Heart left ventricle (tissue), 16 donors: ENCODE results near the gene FEM1C. TPM values are rescaled to one million over a fixed set of nuclear protein-coding genes. Genes with fewer than 3 reads are reported as not detected.

Experiments
- ATAC-seq, 4 donors: fragments of 200-7000 bp; cut with Tn5 transposase; one replicate each; pipeline ENCODE4 v1.9.1; 2020 to 2022; ENCODE audit warnings: moderate library complexity in 4 of 4, mild to moderate bottlenecking in 3 of 4, moderate number of reproducible peaks in 1 of 4
- DNase-seq, 5 donors: peaks; one replicate each; pipeline ENCODE4 v3.0.0-alpha.2; 2020
- H3K27ac ChIP-seq, 12 donors: fragments of 200-600 bp; sonication (generic) in 4 of 12; one replicate each; pipeline versions ENCODE4 v1.5.0 to v1.8.0; 2016 to 2022; ENCODE audit warnings: mild to moderate bottlenecking in 2 of 12
- H3K27me3 ChIP-seq, 9 donors: fragments of 200-600 bp; sonication (generic) in 2 of 9; one replicate each; pipeline versions ENCODE4 v1.5.1 to v1.8.0; 2016 to 2022; ENCODE audit warnings: mild to moderate bottlenecking in 3 of 9
- H3K36me3 ChIP-seq, 9 donors: fragments of 200-600 bp; sonication (generic) in 2 of 9; one replicate each; pipeline versions ENCODE4 v1.5.0 to v1.8.0; 2018 to 2022; ENCODE audit warnings: mild to moderate bottlenecking in 2 of 9
- H3K4me1 ChIP-seq, 12 donors: fragments of 200-600 bp; sonication (generic) in 4 of 12; one replicate each; pipeline versions ENCODE4 v1.5.0 to v1.8.0; 2016 to 2022; ENCODE audit warnings: mild to moderate bottlenecking in 3 of 12
- H3K4me3 ChIP-seq, 12 donors: fragments of 200-600 bp; sonication (generic) in 4 of 12; one replicate each; pipeline versions ENCODE4 v1.5.0 to v1.8.0; 2017 to 2022; ENCODE audit warnings: mild to moderate bottlenecking in 9 of 12, moderate library complexity in 4 of 12
- H3K9me3 ChIP-seq, 12 donors: fragments of 200-600 bp; sonication (generic) in 4 of 12; one replicate each; pipeline versions ENCODE4 v1.5.0 to v1.8.0; 2016 to 2022; ENCODE audit warnings: mild to moderate bottlenecking in 1 of 12
- POLR2A ChIP-seq, 2 donors: fragments of 450-650 bp; IDR thresholded peaks; one replicate each; pipeline ENCODE4 v1.6.1; 2017; ENCODE audit warnings: antibody characterized with exemption in 2 of 2, mild to moderate bottlenecking in 2 of 2, moderate library complexity in 2 of 2
- WGBS, 4 donors: extraction: QIAGEN DNeasy Blood & Tissue Kit in 2 of 4; methylation state at CpG; one replicate each; pipeline versions ENCODE4 v1.1.5 to v1.1.7; 2013 to 2018; 5-methylcytosine and 5-hydroxymethylcytosine counted together
- intact Hi-C, 10 donors: fragments of 100-400 bp; cut with DNase I; formaldehyde crosslinking; loops; one replicate each; pipeline versions ENCODE4 v1.11.1 to v1.14.2; 2022
- polyA plus RNA-seq, 2 donors: library from polyadenylated mRNA; stranded (reverse); fragments of 200-250 nt; gene quantifications; one replicate each; pipeline ENCODE4 v1.2.3, GENCODE V29; 2013
- total RNA-seq, 9 donors: library from RNA; depleted of rRNA in 2 of 9; stranded (reverse); fragments of >200 nt in 2 of 9; fragmentation: NEBNext Ultra II Directional in 3 of 9; extraction: Animal tissue kit (Norgen Biotek cat#: 25700) in 3 of 9; gene quantifications; one replicate each; pipeline versions ENCODE4 v1.1.0 to v1.2.4, GENCODE V29; 2016 to 2023
- TF ChIP-seq, protein P1 (sequence below), 12 donors: fragments of 200-600 bp; sonication (generic) in 4 of 12; IDR thresholded peaks; one replicate each; pipeline versions ENCODE4 v1.5.0 to v1.8.0; 2018 to 2022; ENCODE audit warnings: antibody characterized with exemption in 12 of 12, mild to moderate bottlenecking in 5 of 12
- donor health status: ischemic (EF 13 %, LVEDD 7.1; RV severe dilation, severe dysfunction).
- donor health status: healthy with polysubstance abuse.
- donor health status: DM: no; HTN: yes; CAD: no.
- donor health status: DM: no; HTN: no; CAD: no.
- donor health status: ischemic (EF 25% LVEDD 6.9; RV normal size, moderate dysfunction).
- donor health status: ischemic (EF 25% LVEDD 5.7; RV mildly dilated, moderate dysfunction).
- donor health status: healthy.
- donor health status: DM: yes; HTN: yes; CAD: no.
- donor health status: ischemic (EF 35%, LVEDD 5.7; RV mildly dilated, moderate dysfunction).
- donor health status: nonischemic (EF 11% LVEDD 7.7; RV severe dilation, severe dysfunction).
- donor health status: DM: yes; HTN: yes; CAD: no.
- donor health status: PGD.
- donor health status: ischemic (EF 29% LVEDD 5.4; RV normal size, mild dysfunction).
- donor health status: nonischemic (EF 23%, LVEDD 6.1; RV moderate dilation, normal function).

Gene FEM1C
- total and polyA plus RNA-seq, 11 donors: 14.9 to 92.7 (median 43.4) TPM

DNA sequence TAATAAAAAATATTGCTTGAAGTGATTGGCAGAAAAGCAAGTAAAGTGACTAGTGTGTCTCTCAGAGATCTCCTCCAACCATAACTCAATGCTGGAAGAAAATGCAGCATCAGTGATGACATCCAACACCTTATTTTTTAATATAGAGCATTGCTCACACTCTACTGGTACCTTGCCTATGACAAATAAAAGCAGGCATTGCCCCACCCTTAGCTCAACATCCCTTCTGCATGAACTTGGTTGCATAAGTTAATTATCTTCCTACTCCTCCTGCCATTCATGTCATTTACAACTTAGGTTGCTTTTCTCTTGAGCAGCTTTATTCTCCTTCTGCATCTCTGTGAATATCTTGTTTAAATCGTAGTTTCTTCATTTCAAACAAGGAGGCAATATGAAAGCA, 41.2 kb downstream of the FEM1C start:
- H3K9me3 ChIP-seq: no peaks in the 10 kb centered on the region
- no peak for TF ChIP-seq POLR2A (IDR thresholded peaks at IDR 0.05)
- TF ChIP-seq, protein P1, sequence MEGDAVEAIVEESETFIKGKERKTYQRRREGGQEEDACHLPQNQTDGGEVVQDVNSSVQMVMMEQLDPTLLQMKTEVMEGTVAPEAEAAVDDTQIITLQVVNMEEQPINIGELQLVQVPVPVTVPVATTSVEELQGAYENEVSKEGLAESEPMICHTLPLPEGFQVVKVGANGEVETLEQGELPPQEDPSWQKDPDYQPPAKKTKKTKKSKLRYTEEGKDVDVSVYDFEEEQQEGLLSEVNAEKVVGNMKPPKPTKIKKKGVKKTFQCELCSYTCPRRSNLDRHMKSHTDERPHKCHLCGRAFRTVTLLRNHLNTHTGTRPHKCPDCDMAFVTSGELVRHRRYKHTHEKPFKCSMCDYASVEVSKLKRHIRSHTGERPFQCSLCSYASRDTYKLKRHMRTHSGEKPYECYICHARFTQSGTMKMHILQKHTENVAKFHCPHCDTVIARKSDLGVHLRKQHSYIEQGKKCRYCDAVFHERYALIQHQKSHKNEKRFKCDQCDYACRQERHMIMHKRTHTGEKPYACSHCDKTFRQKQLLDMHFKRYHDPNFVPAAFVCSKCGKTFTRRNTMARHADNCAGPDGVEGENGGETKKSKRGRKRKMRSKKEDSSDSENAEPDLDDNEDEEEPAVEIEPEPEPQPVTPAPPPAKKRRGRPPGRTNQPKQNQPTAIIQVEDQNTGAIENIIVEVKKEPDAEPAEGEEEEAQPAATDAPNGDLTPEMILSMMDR (IDR thresholded peaks at IDR 0.05): no peak
- H3K4me3 ChIP-seq: no peak overlapping the region
- ATAC-seq (no peak), DNase-seq (no peak)
- peaks cover 0 to 22% (median 0%) of the 10 kb centered on the region in 12 donors for H3K4me1 ChIP-seq
- no peak overlapping the region for H3K27ac ChIP-seq
- no peaks in the 10 kb centered on the region for H3K36me3 ChIP-seq
- WGBS, 4 donors: 84 to 97% (median 93%) methylated on average over 1 of the region's 1 CpG
- H3K27me3 ChIP-seq: no peaks in the 10 kb centered on the region
- intact Hi-C loops: loop anchor here in 1 of 10 donors (5.0 kb wide), 1 partner anchor 41 kb away; no protein-coding TSS in a partner anchor

DNA sequence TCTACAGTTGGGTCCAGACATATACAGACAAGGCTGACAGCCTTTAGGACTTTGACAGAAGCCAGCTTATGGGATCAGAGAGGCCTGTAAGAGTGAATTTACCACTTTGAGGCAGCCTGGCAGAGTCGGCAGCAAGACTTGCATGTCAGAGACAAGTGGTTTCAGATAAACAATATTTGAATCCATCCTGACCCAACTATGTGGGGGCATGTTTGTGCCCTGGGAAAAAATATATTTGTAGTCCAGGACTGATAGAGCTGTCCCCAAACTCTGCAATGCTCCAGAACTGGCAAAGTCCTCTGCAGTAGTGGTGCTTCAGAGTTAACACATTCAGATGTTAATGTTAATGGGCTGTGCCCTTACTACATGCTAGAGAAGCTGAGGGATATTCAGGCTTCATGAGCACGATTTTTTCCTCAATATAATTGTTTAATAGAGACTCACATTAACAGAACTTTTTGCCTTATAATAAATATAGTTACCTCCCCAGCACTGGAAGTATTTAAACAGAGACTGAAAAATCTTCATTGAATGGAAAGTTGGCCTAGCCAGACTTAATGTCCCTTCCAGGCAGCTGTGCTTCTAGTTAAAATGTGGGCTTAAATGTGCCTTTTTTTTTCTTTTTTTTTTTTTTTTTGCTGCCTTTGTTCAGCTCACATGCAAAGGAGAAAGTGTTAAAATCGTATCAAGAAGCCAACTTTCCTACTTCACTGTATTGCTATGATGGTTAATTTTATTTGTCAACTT, 42.9 kb downstream of the FEM1C start:
- no peaks in the 10 kb centered on the region for H3K36me3 ChIP-seq
- H3K4me3 ChIP-seq: no peak overlapping the region
- H3K27ac ChIP-seq: peak overlapping the region in 4 of 12 donors; percentile 9 to 32 (median 14)
- intact Hi-C loops: loop anchor here in 1 of 10 donors (5.0 kb wide), 1 partner anchor 39 kb away; no protein-coding TSS in a partner anchor
- ATAC-seq (peak; percentile 76 to 93 (median 84)), DNase-seq (peak in 4 of 5 donors; percentile 25 to 52 (median 44))
- peaks cover 0 to 16% (median 0%) of the 10 kb centered on the region in 12 donors for H3K4me1 ChIP-seq
- H3K9me3 ChIP-seq: no peaks in the 10 kb centered on the region
- TF ChIP-seq, protein P1 (IDR thresholded peaks at IDR 0.05): no peak
- no peak for TF ChIP-seq POLR2A (IDR thresholded peaks at IDR 0.05)
- 26 to 35% (median 31%) methylated on average over 3 of the region's 3 CpGs for WGBS, 4 donors
- no peaks in the 10 kb centered on the region for H3K27me3 ChIP-seq

DNA sequence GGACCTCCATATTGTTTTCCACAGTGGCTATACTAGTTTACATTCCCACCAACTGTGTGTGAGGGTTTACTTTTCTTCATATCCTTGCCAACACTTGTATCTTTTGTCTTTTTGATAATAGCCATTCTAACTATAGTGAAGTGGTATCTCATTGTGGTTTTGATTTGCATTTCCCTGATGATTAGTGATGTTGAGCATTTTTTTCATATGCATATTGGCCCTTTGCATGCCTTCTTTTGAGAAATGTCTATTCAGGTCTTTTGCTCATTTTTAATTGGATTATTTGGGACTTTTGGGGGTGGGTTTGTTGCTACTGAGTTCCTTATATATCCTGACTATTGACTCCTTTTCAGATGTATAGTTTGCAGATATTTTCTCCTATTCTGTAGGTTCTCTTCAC, 44.4 kb downstream of the FEM1C start:
- peaks cover 0 to 16% (median 0%) of the 10 kb centered on the region in 12 donors for H3K4me1 ChIP-seq
- TF ChIP-seq, protein P1 (IDR thresholded peaks at IDR 0.05): no peak
- TF ChIP-seq POLR2A (IDR thresholded peaks at IDR 0.05): no peak
- H3K4me3 ChIP-seq: no peak overlapping the region
- H3K27ac ChIP-seq: no peak overlapping the region
- DNase-seq: no peak
- no peaks in the 10 kb centered on the region for H3K9me3 ChIP-seq
- intact Hi-C loops: loop anchor here in 1 of 10 donors (5.0 kb wide), 1 partner anchor 38 kb away; no protein-coding TSS in a partner anchor
- H3K27me3 ChIP-seq: no peaks in the 10 kb centered on the region
- H3K36me3 ChIP-seq: no peaks in the 10 kb centered on the region
- no peak for ATAC-seq

DNA sequence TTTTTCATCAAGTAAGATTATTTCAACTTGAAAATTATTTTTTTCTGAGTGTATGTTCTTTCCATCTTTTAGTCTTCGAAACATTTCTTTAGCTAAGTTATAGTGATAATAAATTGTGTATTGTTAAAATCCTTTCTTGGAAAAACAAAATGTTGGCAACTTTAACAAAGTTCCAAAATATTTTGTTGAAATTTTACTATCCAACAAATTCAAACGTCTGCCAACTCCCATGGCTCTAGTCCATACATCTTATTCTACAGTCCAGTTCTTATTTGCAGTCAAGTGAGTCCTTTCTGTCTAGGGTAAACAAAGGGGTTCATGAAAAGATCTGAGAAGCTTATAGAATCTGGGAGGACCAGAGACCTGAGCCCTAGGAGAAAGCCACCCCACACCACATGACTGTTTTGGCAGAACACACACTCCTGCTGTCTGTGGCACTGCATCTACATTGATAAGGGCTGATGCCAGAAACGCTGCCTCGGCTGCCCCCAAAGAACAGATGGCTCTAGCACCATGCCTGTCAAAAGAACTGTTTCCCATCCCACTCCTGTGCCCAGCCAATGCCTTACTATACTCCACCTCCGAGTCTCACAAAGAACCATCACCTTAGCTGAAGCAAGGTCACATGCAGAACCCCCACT, 47.5 kb downstream of the FEM1C start:
- WGBS, 4 donors: 46 to 70% (median 52%) methylated on average over 5 of the region's 5 CpGs
- ATAC-seq (peak; percentile 74 to 80 (median 76)), DNase-seq (peak in 4 of 5 donors; percentile 19 to 37 (median 32))
- Histone ChIP-seq H3K27me3 (no peaks in the 10 kb centered on the region), H3K9me3 (no peaks in the 10 kb centered on the region), H3K4me1 (peaks cover 0 to 22% (median 5%) of the 10 kb centered on the region in 12 donors), H3K27ac (no peak overlapping the region), H3K36me3 (no peaks in the 10 kb centered on the region), H3K4me3 (no peak overlapping the region)
- intact Hi-C loops: no loop called here
- no peak for TF ChIP-seq POLR2A (IDR thresholded peaks at IDR 0.05)
- TF ChIP-seq, protein P1 (IDR thresholded peaks at IDR 0.05): no peak
